ENCODE measurements around the gene AR.

DNA sequence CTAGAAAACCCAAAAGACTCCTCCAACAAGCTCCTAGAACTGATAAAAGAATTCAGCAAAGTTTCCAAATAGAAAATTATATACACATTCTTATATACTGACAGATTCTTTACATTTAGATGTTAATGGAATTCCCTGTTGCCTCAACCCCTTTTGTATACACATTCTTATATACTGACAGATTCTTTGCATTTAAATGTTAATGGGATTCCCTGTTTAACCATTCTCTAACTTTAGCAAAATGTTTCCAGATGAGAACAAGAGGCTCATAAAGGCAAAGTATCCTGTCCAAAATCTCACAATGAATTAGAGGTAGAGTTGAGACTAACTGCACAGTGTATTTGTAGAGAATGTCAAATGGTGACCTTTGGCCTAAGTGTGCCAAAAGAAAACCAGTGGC is 23.1 kb upstream of the AR start:
- TF ChIP-seq, protein P1, sequence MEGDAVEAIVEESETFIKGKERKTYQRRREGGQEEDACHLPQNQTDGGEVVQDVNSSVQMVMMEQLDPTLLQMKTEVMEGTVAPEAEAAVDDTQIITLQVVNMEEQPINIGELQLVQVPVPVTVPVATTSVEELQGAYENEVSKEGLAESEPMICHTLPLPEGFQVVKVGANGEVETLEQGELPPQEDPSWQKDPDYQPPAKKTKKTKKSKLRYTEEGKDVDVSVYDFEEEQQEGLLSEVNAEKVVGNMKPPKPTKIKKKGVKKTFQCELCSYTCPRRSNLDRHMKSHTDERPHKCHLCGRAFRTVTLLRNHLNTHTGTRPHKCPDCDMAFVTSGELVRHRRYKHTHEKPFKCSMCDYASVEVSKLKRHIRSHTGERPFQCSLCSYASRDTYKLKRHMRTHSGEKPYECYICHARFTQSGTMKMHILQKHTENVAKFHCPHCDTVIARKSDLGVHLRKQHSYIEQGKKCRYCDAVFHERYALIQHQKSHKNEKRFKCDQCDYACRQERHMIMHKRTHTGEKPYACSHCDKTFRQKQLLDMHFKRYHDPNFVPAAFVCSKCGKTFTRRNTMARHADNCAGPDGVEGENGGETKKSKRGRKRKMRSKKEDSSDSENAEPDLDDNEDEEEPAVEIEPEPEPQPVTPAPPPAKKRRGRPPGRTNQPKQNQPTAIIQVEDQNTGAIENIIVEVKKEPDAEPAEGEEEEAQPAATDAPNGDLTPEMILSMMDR (IDR thresholded peaks at IDR 0.05; ENCODE audit: low read length) = no peak
- TF ChIP-seq EZH2phosphoT487 (IDR thresholded peaks at IDR 0.05; ENCODE audit: low read length) = no peak
